ENCODE data around the gene SIL1.

- TF ChIP-seq CTCF (IDR thresholded peaks at IDR 0.05): no peak
- no peak for TF ChIP-seq POLR2AphosphoS5 (IDR thresholded peaks at IDR 0.05)
Measured at GRCh38 chr5:139082813-139083498, 115.2 kb downstream of the SIL1 start.
